Endothelial cell of umbilical vein (primary cell): Measurements from ENCODE around the gene NOTCH2. TPM values are rescaled to one million over a fixed set of nuclear protein-coding genes. Genes with fewer than 3 reads are reported as not detected.

Source experiments
- BruUV-seq: library from RNA; stranded (reverse); fragments of 400-500 nt; replicated peaks from 2 replicates; lab custom pipeline; 2021; lab: Mats Ljungman, UMichigan
- CTCF ChIA-PET: fragments of 300-600, 350-600 bp; sonication (Branson Sonifier 250); formaldehyde crosslinking; loops from one replicate; lab custom pipeline; 2021; ENCODE audit warnings: antibody characterized with exemption, inconsistent platforms; lab: Charles Lee
- POLR2A ChIA-PET: fragments of 300-600, 350-600 bp; sonication (Branson Sonifier 250); formaldehyde crosslinking; loops from one replicate; lab custom pipeline; 2021; ENCODE audit warnings: antibody characterized with exemption, inconsistent platforms; lab: Charles Lee
- DNase-seq: peaks from one replicate; pipeline ENCODE4 v3.0.0-alpha.2; 2011; ENCODE audit warnings: low read depth, low spot score
- FAIRE-seq: peaks from 2 replicates; lab custom pipeline; 2011; peaks lifted over from hg19 to GRCh38; lab: Jason Lieb, UNC
- H2AFZ ChIP-seq: 2 replicates; pipeline ENCODE4 v1.6.0; 2012; ENCODE audit warnings: low read depth, low read length, control low read depth, inconsistent platforms
- H3K27ac ChIP-seq: 2 replicates; pipeline ENCODE4 v1.5.1; 2011; ENCODE audit warnings: low read depth, mild to moderate bottlenecking, control low read depth, low read length, moderate library complexity; ENCODE audit not compliant: insufficient read depth
- H3K27me3 ChIP-seq, 2 experiments: 2 replicates each; pipeline versions ENCODE4 v1.6.0 to v1.6.1; 2011; ENCODE audit warnings: low read length in 2 of 2, mixed read lengths in 1 of 2; ENCODE audit not compliant: control insufficient read depth in 2 of 2, insufficient read depth in 2 of 2
- H3K36me3 ChIP-seq, 2 experiments: 2 replicates in 1 of 2; 3 replicates in 1 of 2; pipeline ENCODE4 v1.5.1; 2011; ENCODE audit warnings: low read length in 2 of 2, mild to moderate bottlenecking in 1 of 2, moderate library complexity in 1 of 2; ENCODE audit not compliant: control insufficient read depth in 2 of 2, insufficient read depth in 2 of 2; ENCODE audit errors: extremely low read depth in 1 of 2
- H3K4me1 ChIP-seq: 3 replicates; pipeline ENCODE4 v1.5.1; 2011; ENCODE audit warnings: mild to moderate bottlenecking, low read length; ENCODE audit not compliant: control insufficient read depth, insufficient read depth; ENCODE audit errors: extremely low read depth
- H3K4me2 ChIP-seq: 2 replicates; pipeline ENCODE4 v1.6.1; 2011; ENCODE audit warnings: low read length, control low read depth, mixed read lengths; ENCODE audit not compliant: insufficient read depth
- H3K4me3 ChIP-seq, 3 experiments: fragments of 200-600 bp in 1 of 3; sonication (generic), shearing (Covaris generic) in 1 of 3; replicated peaks in 1 of 3; 2 replicates each; pipeline ENCODE4 v1.5.1; 2011 to 2016; ENCODE audit warnings: control low read depth in 3 of 3, low read length in 3 of 3, mild to moderate bottlenecking in 2 of 3, inconsistent platforms in 1 of 3, low read depth in 1 of 3, moderate library complexity in 1 of 3; ENCODE audit not compliant: insufficient read depth in 1 of 3
- H3K79me2 ChIP-seq: 2 replicates; pipeline ENCODE4 v1.6.0; 2012; ENCODE audit warnings: low read length, inconsistent platforms; ENCODE audit not compliant: control insufficient read depth, insufficient read depth
- H3K9ac ChIP-seq: replicated peaks from 2 replicates; pipeline ENCODE3; 2011; ENCODE audit warnings: low read length, control low read depth; ENCODE audit not compliant: insufficient read depth; ENCODE audit errors: extremely low read depth
- H3K9me1 ChIP-seq: replicated peaks from 3 replicates; pipeline ENCODE4 v1.6.0; 2011; ENCODE audit warnings: mild to moderate bottlenecking, low read length; ENCODE audit not compliant: control insufficient read depth, insufficient read depth; ENCODE audit errors: extremely low read depth
- H3K9me3 ChIP-seq: replicated peaks from 2 replicates; pipeline ENCODE4 v1.5.1; 2012; ENCODE audit warnings: low read length, inconsistent platforms; ENCODE audit not compliant: control insufficient read depth, insufficient read depth
- H4K20me1 ChIP-seq: replicated peaks from 2 replicates; pipeline ENCODE3; 2011; ENCODE audit warnings: mild to moderate bottlenecking, low read length; ENCODE audit not compliant: control insufficient read depth, insufficient read depth; ENCODE audit errors: extremely low read depth
- EZH2 ChIP-seq: IDR thresholded peaks from 2 replicates; pipeline ENCODE4 v1.6.1; 2012; ENCODE audit warnings: borderline replicate concordance, low read depth, mild to moderate bottlenecking, moderate library complexity, low read length, inconsistent platforms; ENCODE audit not compliant: severe bottlenecking
- FOS ChIP-seq: IDR thresholded peaks from 2 replicates; pipeline ENCODE4 v1.6.1; 2011; ENCODE audit warnings: mild to moderate bottlenecking, low read length, moderate library complexity, borderline replicate concordance; ENCODE audit not compliant: insufficient read depth
- GATA2 ChIP-seq: IDR thresholded peaks from 2 replicates; pipeline ENCODE4 v1.7.0; 2011; ENCODE audit warnings: low read depth, mild to moderate bottlenecking, moderate library complexity, mixed read lengths, low read length; ENCODE audit not compliant: insufficient read length, insufficient read depth
- JUN ChIP-seq: IDR thresholded peaks from 2 replicates; pipeline ENCODE4 v1.6.1; 2011; ENCODE audit warnings: borderline replicate concordance, low read depth; ENCODE audit not compliant: insufficient read length, insufficient read depth
- MYC ChIP-seq: IDR thresholded peaks from one replicate; pipeline ENCODE4 v1.6.1; 2011; ENCODE audit warnings: mild to moderate bottlenecking, low read depth, low read length
- POLR2A ChIP-seq: IDR thresholded peaks from 2 replicates; pipeline ENCODE4 v1.6.1; 2012; ENCODE audit warnings: low read depth, mild to moderate bottlenecking, control low read depth, low read length
- POLR2AphosphoS5 ChIP-seq: IDR thresholded peaks from 2 replicates; pipeline ENCODE4 v1.6.1; 2012; ENCODE audit warnings: low read depth, mild to moderate bottlenecking, control low read depth, low read length, moderate library complexity; ENCODE audit not compliant: insufficient read depth
- dilution Hi-C: fragments of 300-500 bp; cut with MboI; formaldehyde crosslinking; loops from one replicate; pipeline ENCODE4 v1.15.0; 2019; ENCODE audit warnings: low sequenced_read_pairs; ENCODE audit not compliant: extremely low pct_ligation_motif_present
- intact Hi-C: fragments of 100-400 bp; cut with micrococcal nuclease; formaldehyde crosslinking; loops from one replicate; pipeline ENCODE4 v1.10.0; 2022
- polyA plus RNA-seq, 4 experiments: library from polyadenylated mRNA; depleted of rRNA in 3 of 4; stranded (reverse) in 3 of 4; unstranded in 1 of 4; fragments of >200 nt; gene quantifications; 2 replicates each; pipeline versions ENCODE4 v1.2.1 to v1.2.3, GENCODE V29; 2011 to 2012; ENCODE audit warnings: missing spikeins in 1 of 4
- total RNA-seq: library from RNA; stranded (reverse); gene quantifications from 2 replicates; pipeline ENCODE4 v1.2.3, GENCODE V29; 2021
- TF ChIP-seq, protein P1 (sequence below): IDR thresholded peaks from 2 replicates; pipeline ENCODE4 v1.6.1; 2011; ENCODE audit not compliant: insufficient read depth, insufficient read length
- TF ChIP-seq, protein P2 (sequence below), 2 donors: IDR thresholded peaks; 1 replicate in 1 of 2; 2 replicates in 1 of 2; pipeline ENCODE4 v1.5.1; 2011; ENCODE audit warnings: low read length in 2 of 2, mild to moderate bottlenecking in 2 of 2, moderate library complexity in 2 of 2, control low read depth in 1 of 2, inconsistent platforms in 1 of 2, low read depth in 1 of 2; ENCODE audit not compliant: insufficient read depth in 1 of 2; ENCODE audit errors: extremely low read depth in 1 of 2

Gene NOTCH2
- total and polyA plus RNA-seq, 2 donors (not counting 3 experiments of a cell fraction or from before 2014, with no cell fraction given): 14.3 to 49.1 TPM

DNA sequence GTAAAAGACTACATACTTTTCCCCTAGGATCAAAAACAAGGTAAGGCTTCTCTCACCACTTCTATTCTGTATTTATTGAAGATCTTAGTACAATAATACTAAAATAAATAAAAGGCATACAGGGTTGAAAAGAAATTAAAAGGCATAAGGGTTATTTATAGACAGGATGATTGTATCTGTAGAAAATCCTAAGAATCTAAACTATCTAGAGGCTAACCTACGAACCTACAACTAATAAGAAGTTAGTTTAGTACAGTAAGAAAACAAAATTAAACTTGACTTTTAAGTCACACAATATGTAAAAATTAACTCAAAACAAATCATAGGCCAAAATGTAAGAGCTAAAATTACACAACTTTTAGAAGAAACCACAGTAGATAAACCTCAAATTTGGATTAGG is 122.7 kb downstream of the NOTCH2 start:
- CTCF ChIA-PET: interaction anchor here (0.6 to 1.2 kb wide), 2 partner anchors 13 to 29 kb away, joined by 3 to 4 read pairs; no protein-coding TSS in a partner anchor
- intact Hi-C loops (loop anchor here (5.0 kb wide), 2 partner anchors 59 to 196 kb away; no protein-coding TSS in a partner anchor), dilution Hi-C loops (no loop called here)
- FAIRE-seq: no peak
- no peak overlapping the region for H3K4me3 ChIP-seq
- no peaks in the 10 kb centered on the region for H3K27me3 ChIP-seq
- H3K79me2 ChIP-seq: no peaks in the 10 kb centered on the region
- H4K20me1 ChIP-seq: no peaks in the 10 kb centered on the region
- no peak overlapping the region for H3K4me2 ChIP-seq
- POLR2A ChIA-PET: no interaction called here
- DNase-seq: no peak
- no peak overlapping the region for H2AFZ ChIP-seq
- peaks cover 0 to 3% of the 10 kb centered on the region in 2 experiments for H3K36me3 ChIP-seq
- TF ChIP-seq FOS: no peak
- TF ChIP-seq MYC: no peak
- no peak for TF ChIP-seq POLR2AphosphoS5
- no peak for TF ChIP-seq GATA2
- TF ChIP-seq EZH2: no peak
- no peak for TF ChIP-seq POLR2A
- no peak for TF ChIP-seq JUN
- TF ChIP-seq, protein P1, sequence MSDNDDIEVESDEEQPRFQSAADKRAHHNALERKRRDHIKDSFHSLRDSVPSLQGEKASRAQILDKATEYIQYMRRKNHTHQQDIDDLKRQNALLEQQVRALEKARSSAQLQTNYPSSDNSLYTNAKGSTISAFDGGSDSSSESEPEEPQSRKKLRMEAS: no peak
- TF ChIP-seq, protein P2, sequence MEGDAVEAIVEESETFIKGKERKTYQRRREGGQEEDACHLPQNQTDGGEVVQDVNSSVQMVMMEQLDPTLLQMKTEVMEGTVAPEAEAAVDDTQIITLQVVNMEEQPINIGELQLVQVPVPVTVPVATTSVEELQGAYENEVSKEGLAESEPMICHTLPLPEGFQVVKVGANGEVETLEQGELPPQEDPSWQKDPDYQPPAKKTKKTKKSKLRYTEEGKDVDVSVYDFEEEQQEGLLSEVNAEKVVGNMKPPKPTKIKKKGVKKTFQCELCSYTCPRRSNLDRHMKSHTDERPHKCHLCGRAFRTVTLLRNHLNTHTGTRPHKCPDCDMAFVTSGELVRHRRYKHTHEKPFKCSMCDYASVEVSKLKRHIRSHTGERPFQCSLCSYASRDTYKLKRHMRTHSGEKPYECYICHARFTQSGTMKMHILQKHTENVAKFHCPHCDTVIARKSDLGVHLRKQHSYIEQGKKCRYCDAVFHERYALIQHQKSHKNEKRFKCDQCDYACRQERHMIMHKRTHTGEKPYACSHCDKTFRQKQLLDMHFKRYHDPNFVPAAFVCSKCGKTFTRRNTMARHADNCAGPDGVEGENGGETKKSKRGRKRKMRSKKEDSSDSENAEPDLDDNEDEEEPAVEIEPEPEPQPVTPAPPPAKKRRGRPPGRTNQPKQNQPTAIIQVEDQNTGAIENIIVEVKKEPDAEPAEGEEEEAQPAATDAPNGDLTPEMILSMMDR (IDR thresholded peaks at IDR 0.05; ENCODE audit: extremely low read depth in 1 of 2, insufficient read depth in 1 of 2, low read depth in 1 of 2, low read length in 2 of 2): no peak
- no peaks in the 10 kb centered on the region for H3K9me1 ChIP-seq
- BruUV-seq: no TSS peak
- no peaks in the 10 kb centered on the region for H3K4me1 ChIP-seq
- no peaks in the 10 kb centered on the region for H3K9me3 ChIP-seq
- no peak overlapping the region for H3K9ac ChIP-seq
- no peak overlapping the region for H3K27ac ChIP-seq
